Ovary (tissue), 9 donors: ENCODE data around the gene GLT8D1. TPM values are rescaled to one million over a fixed set of nuclear protein-coding genes. Genes with fewer than 3 reads are reported as not detected.

Experiments used
- DNase-seq, 5 donors: peaks; one replicate each; pipeline ENCODE4 v3.0.0-alpha.2; 2019 to 2020
- H3K27ac ChIP-seq, 2 donors: fragments of 200-600 bp; one replicate each; pipeline versions ENCODE4 v1.5.1 to v1.8.0; 2019 to 2022
- H3K27me3 ChIP-seq: fragments of 200-600 bp; one replicate; pipeline ENCODE4 v1.8.0; 2022
- H3K36me3 ChIP-seq: fragments of 200-600 bp; sonication (generic); one replicate; pipeline ENCODE4 v1.5.1; 2019
- H3K4me1 ChIP-seq: one replicate; pipeline ENCODE4 v1.8.1; 2013; ENCODE audit warnings: mild to moderate bottlenecking, moderate library complexity; ENCODE audit not compliant: insufficient read depth
- H3K4me3 ChIP-seq: fragments of 200-600 bp; sonication (generic); one replicate; pipeline ENCODE4 v1.5.1; 2017
- H3K9me3 ChIP-seq, 2 donors: fragments of 200-600 bp in 1 of 2; sonication (generic) in 1 of 2; one replicate each; pipeline versions ENCODE4 v1.5.1 to v1.8.1; 2013 to 2019; ENCODE audit warnings: mild to moderate bottlenecking in 1 of 2, moderate library complexity in 1 of 2
- CTCF ChIP-seq, 3 donors: fragments of 450-650 bp in 2 of 3; fragments of 200-600 bp in 1 of 3; IDR thresholded peaks; one replicate each; pipeline versions ENCODE4 v1.5.1 to v1.8.0; 2016 to 2022; ENCODE audit warnings: antibody characterized with exemption in 3 of 3, mild to moderate bottlenecking in 1 of 3
- EP300 ChIP-seq: sonication (generic); formaldehyde crosslinking; IDR thresholded peaks from one replicate; pipeline ENCODE4 v1.6.1; 2017; ENCODE audit warnings: antibody characterized with exemption
- POLR2A ChIP-seq: fragments of 450-650 bp; IDR thresholded peaks from one replicate; pipeline ENCODE4 v1.6.1; 2017; ENCODE audit warnings: antibody characterized with exemption, mild to moderate bottlenecking, moderate library complexity
- WGBS, 3 donors: extraction: QIAGEN DNeasy Blood & Tissue Kit in 1 of 3; methylation state at CpG; one replicate each; pipeline versions ENCODE4 v1.1.5 to v1.1.7; 2013 to 2017; 5-methylcytosine and 5-hydroxymethylcytosine counted together
- intact Hi-C, 4 donors: fragments of 100-400 bp; cut with DNase I; formaldehyde crosslinking; loops; one replicate each; pipeline versions ENCODE4 v1.11.0 to v1.15.1; 2022 to 2023
- polyA plus RNA-seq, 2 donors: library from polyadenylated mRNA; stranded (reverse); fragments of 200-250 nt in 1 of 2; fragments of 350-450 nt in 1 of 2; fragmentation: Illumina TruSeq in 1 of 2; extraction: RNeasy Lipid Tissue Mini Kit (QIAGEN cat#74804) in 1 of 2; gene quantifications; one replicate each; pipeline ENCODE4 v1.2.3, GENCODE V29; 2013 to 2014
- total RNA-seq, 7 donors: library from RNA; depleted of rRNA in 2 of 7; stranded (reverse); fragments of >200 nt in 2 of 7; fragmentation: NEBNext Ultra II Directional in 3 of 7; extraction: Animal tissue kit (Norgen Biotek cat#: 25700) in 3 of 7; gene quantifications; one replicate each; pipeline versions ENCODE4 v1.1.0 to v1.2.4, GENCODE V29; 2016 to 2023
- donor health status: DM: no; HTN: no; CAD: no; lungs with moderate emphysema.
- donor health status: DM: no; HTN: no; CAD: no.
- donor health status: Bipolar disorder and iron deficiency.
- donor health status: DM: yes; HTN: yes; CAD: no.
- donor health status: DM: no; HTN: no; CAD: no.
- donor health status: DM: yes; HTN: yes; CAD: no.

GLT8D1 gene
- total and polyA plus RNA-seq, 9 donors = 42.3 to 72.9 (median 57.5) TPM

GRCh38 chr3:52723935-52724334, 18.3 kb upstream of the GLT8D1 start:
- intact Hi-C loops = no loop called here
- no peak for TF ChIP-seq CTCF (IDR thresholded peaks at IDR 0.05)
- no peak for TF ChIP-seq EP300
- TF ChIP-seq POLR2A = no peak
- WGBS, 3 donors = 96 to 99% (median 98%) methylated on average over 5 of the region's 5 CpGs

GRCh38 chr3:52722491-52722890, 16.9 kb upstream of the GLT8D1 start:
- no peak for TF ChIP-seq CTCF (IDR thresholded peaks at IDR 0.05)
- no peak for TF ChIP-seq POLR2A
- no peak for TF ChIP-seq EP300
- DNase-seq = no peak
- 93 to 97% (median 95%) methylated on average over 7 of the region's 7 CpGs for WGBS, 3 donors
- no peaks in the 10 kb centered on the region for H3K36me3 ChIP-seq
- no peaks in the 10 kb centered on the region for H3K9me3 ChIP-seq
- intact Hi-C loops = no loop called here
- H3K4me1 ChIP-seq = no peaks in the 10 kb centered on the region
- no peaks in the 10 kb centered on the region for H3K27me3 ChIP-seq
- H3K27ac ChIP-seq = no peak overlapping the region
- H3K4me3 ChIP-seq = no peak overlapping the region

More at GRCh38 chr3:52723935-52724334, 18.3 kb upstream of the GLT8D1 start:
- no peaks in the 10 kb centered on the region for H3K9me3 ChIP-seq
- H3K27me3 ChIP-seq = no peaks in the 10 kb centered on the region
- H3K4me3 ChIP-seq = no peak overlapping the region
- H3K4me1 ChIP-seq = no peaks in the 10 kb centered on the region
- H3K36me3 ChIP-seq = no peaks in the 10 kb centered on the region
- no peak overlapping the region for H3K27ac ChIP-seq
- DNase-seq = no peak

DNA sequence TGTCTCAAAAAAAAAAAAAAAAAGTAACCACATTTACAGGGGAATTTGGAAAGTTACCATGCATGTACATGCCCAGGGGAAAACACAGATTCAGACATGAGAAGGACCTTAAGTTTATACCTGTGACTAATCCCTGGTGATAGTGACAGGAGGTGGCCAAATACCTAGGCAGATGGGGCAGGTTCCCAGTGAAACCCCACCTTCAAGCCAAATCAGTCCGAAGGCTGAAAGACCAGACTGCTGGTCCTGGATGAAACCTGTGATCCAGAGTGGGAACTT, 16.1 kb upstream of the GLT8D1 start:
- TF ChIP-seq CTCF (IDR thresholded peaks at IDR 0.05) (no peak), EP300 (no peak), POLR2A (no peak)
- Histone ChIP-seq H3K27ac (no peak overlapping the region), H3K36me3 (no peaks in the 10 kb centered on the region), H3K27me3 (no peaks in the 10 kb centered on the region), H3K9me3 (no peaks in the 10 kb centered on the region), H3K4me1 (no peaks in the 10 kb centered on the region), H3K4me3 (no peak overlapping the region)
- intact Hi-C loops = no loop called here
- WGBS, 3 donors = 100% methylated on average over 1 of the region's 1 CpG
- DNase-seq = no peak

DNA sequence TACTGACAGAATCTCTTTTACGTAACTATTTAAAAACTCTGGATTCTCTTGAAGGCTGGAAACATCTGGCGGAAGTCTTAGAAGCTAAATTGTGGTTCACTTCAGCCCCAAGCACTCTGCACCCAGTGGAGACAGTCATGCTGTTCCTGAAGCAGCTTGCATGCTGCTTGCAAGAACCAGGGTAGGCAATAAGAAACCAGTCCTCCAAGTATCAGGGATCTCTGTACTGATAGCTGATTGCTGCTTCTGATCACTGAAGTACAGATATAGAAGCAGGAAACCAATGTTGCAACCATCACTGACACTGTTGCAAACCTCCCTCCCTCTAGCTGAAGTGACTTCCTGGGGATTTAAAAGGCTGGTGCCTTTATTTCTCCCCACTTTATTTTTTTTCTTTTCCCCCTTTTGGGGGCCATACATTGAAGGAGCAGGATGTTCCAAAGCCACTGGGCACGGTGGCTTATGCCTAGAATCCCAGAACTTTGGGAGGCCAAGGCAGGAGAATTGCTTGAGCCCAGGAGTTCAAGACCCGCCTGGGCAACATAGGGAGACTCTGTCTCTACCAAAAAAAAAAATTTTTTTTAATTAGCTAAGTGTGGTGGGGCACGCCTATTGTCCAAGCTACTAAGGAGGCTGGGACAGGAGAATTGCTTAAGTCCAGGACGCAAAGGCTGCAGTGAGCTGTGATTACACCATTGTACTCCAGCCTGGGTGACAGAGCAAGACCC, 15.6 kb upstream of the GLT8D1 start:
- intact Hi-C loops = no loop called here
- Histone ChIP-seq H3K36me3 (no peaks in the 10 kb centered on the region), H3K27me3 (no peaks in the 10 kb centered on the region)

More for the DNA sequence above, 15.6 kb upstream of the GLT8D1 start:
- TF ChIP-seq POLR2A = no peak
- no peak for TF ChIP-seq CTCF (IDR thresholded peaks at IDR 0.05)
- TF ChIP-seq EP300 = no peak
- H3K4me3 ChIP-seq = no peak overlapping the region
- no peaks in the 10 kb centered on the region for H3K9me3 ChIP-seq
- no peak overlapping the region for H3K27ac ChIP-seq
- no peaks in the 10 kb centered on the region for H3K4me1 ChIP-seq
- DNase-seq = no peak
- WGBS, 3 donors = 88 to 91% (median 91%) methylated on average over 6 of the region's 6 CpGs
